NOMO-1 (cell line): ENCODE results near the gene PIM3.

Experiments
- DNase-seq, 2 experiments: peaks; one replicate each; lab custom pipeline; 2025; ENCODE audit not compliant: unreplicated experiment in 2 of 2; lab: John Stamatoyannopoulos, UW

PIM3 gene

DNA sequence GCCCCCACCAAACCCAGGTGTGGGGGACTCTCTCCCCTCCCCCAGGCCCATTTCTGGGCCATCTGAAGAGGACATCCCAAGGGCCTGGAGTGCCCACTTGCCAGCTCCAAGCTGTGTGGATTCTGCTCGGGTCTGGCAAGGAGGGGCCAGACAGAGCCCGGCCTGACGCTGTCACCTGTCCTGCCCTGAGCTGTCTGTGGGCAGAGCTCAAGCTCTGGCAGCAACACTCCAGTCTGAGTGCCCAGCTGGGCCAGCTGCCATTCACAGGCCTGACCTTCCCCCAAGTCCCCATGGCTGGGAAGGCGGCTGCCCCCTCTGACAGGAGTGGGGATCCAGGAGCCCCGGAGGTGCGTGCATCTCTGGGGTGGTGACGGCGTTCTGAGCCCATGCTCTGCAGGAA lies 6.2 kb upstream of the PIM3 start:
- DNase-seq, result no peak

DNA sequence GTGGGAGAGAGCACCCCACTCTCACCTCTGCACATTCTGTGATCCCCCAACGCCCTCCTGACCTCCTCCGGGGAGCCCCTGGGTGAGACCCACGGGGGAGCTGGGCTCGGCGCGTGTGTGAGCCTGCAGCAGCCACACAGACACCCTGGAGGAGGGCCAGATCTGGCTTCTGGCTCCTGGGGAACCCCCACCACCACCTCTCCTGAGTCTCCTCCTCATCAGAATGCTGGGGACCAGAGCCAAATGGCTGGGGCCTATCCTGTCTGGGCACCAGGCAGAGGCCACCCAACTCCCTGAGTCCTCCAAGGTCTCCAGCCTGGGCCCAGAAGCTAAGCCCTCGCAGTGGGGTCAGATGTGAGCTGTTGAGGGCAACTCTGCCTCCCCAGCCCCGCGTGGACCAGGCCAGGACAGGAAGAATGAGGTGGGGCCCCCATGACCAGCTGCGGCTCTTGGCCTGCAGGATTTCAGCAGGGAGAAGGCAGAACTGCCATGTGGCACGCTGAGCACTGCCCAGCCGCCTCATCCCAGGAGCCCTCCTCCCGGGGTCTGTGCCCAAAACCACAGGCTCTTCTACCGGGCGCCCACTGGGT lies 5.5 kb upstream of the PIM3 start:
- DNase-seq, result no peak

GRCh38 chr22:49955581-49956417 lies 4.8 kb upstream of the PIM3 start:
- no peak for DNase-seq

GRCh38 chr22:49956418-49956770 lies 4.2 kb upstream of the PIM3 start:
- DNase-seq, result no peak

- DNase-seq, result no peak
These were observed 3.4 kb upstream of the PIM3 start for GRCh38 chr22:49956914-49957825.

DNA sequence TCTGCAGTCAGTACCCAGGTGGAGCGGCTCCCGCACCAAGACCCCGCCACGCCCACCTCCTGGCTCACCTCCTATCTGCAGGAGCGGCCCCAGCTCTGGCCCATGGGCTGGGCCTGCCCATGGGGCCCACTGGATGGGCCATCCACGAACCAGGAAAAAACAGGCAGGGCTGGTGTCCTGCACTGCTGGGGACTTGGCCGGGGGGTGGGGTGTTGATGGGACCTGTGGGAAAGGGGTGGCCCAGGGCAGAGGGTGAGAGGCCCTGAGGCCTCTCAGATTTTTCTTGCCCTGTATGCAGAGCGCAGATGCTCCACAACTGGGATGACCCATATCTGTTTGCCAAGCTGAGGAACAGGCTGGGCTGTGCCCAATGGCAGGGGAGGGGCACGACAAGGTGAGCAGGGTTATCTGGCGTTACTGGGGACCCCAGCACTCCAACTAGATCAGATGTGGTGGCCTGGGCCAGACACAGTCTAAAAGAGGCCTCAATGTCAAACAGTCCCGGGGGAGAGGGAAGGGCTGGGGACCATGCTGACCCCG lies 2.7 kb upstream of the PIM3 start:
- DNase-seq, result no peak

GRCh38 chr22:49958366-49958921 lies 2.1 kb upstream of the PIM3 start:
- DNase-seq, result no peak

- DNase-seq, result no peak
These were observed 1.4 kb upstream of the PIM3 start for GRCh38 chr22:49958931-49959781.

- peak in 1 of 2 experiments; percentile 33 for DNase-seq
These were observed 802 bp upstream of the PIM3 start for GRCh38 chr22:49959782-49960158.

GRCh38 chr22:49961005-49961600 lies 531 bp downstream of the PIM3 start:
- DNase-seq, result no peak

DNA sequence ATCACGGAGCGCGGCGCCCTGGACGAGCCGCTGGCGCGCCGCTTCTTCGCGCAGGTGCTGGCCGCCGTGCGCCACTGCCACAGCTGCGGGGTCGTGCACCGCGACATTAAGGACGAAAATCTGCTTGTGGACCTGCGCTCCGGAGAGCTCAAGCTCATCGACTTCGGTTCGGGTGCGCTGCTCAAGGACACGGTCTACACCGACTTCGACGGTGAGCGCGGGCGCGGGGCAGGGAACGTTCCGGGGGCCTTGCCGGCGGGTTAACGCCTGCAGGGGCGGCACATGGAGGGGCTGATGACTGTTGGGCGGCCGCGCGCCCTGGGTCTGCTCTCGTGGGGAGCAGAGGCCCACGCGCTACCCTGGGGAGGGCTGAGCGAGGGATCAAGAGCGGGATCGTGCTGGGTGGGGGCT lies 1.0 kb downstream of the PIM3 start:
- DNase-seq, result no peak

- DNase-seq, result peak in 1 of 2 experiments; percentile 17
These were observed 1.6 kb downstream of the PIM3 start for GRCh38 chr22:49962012-49962750.

DNA sequence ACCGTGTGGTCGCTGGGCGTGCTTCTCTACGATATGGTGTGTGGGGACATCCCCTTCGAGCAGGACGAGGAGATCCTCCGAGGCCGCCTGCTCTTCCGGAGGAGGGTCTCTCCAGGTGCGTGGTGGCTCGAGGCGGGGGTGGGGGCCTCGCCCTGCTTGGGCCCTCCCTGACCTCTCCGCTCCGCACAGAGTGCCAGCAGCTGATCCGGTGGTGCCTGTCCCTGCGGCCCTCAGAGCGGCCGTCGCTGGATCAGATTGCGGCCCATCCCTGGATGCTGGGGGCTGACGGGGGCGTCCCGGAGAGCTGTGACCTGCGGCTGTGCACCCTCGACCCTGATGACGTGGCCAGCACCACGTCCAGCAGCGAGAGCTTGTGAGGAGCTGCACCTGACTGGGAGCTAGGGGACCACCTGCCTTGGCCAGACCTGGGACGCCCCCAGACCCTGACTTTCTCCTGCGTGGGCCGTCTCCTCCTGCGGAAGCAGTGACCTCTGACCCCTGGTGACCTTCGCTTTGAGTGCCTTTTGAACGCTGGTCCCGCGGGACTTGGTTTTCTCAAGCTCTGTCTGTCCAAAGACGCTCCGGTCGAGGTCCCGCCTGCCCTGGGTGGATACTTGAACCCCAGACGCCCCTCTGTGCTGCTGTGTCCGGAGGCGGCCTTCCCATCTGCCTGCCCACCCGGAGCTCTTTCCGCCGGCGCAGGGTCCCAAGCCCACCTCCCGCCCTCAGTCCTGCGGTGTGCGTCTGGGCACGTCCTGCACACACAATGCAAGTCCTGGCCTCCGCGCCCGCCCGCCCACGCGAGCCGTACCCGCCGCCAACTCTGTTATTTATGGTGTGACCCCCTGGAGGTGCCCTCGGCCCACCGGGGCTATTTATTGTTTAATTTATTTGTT lies 2.4 kb downstream of the PIM3 start:
- DNase-seq, result no peak

DNA sequence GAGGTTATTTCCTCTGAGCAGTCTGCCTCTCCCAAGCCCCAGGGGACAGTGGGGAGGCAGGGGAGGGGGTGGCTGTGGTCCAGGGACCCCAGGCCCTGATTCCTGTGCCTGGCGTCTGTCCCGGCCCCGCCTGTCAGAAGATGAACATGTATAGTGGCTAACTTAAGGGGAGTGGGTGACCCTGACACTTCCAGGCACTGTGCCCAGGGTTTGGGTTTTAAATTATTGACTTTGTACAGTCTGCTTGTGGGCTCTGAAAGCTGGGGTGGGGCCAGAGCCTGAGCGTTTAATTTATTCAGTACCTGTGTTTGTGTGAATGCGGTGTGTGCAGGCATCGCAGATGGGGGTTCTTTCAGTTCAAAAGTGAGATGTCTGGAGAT lies 3.1 kb downstream of the PIM3 start:
- DNase-seq, result no peak

GRCh38 chr22:49964136-49965090 lies 3.8 kb downstream of the PIM3 start:
- DNase-seq, result no peak

DNA sequence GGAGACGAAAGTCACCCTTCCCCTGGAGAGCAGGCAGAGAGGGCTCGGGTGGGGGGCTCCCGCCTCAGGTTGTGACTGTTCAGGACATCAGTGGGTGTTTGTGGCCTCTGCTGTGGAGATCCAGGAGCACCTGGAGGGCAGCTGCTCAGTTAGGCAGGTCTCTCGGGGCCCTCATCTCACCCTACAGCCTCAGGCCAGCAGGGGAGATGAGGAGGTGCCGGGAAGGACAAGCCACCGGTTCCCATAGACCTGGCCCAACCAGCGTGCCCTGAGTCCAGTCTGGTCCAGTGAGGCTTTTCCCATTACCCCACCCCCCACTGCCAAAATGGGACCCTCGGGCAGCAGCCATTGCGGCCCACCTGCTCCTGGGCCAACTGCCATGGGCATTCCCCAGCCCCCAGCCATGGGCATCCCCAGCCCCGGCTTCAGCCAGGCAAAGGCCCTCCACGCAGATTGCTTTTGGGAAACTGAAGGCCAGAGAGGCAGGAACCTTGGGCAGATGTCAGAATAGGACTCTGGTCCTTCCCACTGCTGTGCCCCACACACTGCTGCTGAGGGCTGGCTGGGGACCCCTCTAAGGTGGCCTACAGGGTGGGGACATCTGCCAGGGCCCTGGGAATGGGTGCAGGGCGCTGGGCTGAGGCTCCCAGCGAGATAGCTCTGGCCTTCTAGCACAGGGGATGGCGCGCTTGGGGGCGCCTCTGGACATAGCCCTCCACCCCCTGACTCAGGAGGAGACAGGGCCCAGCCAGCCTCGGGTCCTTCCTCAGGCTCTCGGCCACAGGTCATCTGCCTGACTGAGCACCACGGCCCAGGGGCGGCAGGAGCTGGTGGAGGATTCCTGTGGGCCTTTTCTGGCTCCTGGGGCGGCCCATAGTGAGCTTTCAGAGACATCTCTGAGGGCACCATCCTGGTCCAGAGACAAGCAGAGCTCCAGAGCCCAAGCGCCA lies 4.8 kb downstream of the PIM3 start:
- no peak for DNase-seq
